SJSA1 (cell line): ENCODE measurements around the gene MARK3. TPM values are rescaled to one million over a fixed set of nuclear protein-coding genes. Genes with fewer than 3 reads are reported as not detected.
A peak's percentile ranks its signal among the peaks of the same experiment; 100 is the strongest.
"Not testable (repeated sequence)": the region's sequence is repeated elsewhere in the genome, so short reads cannot be mapped to it uniquely, and the experiment has no call there.

Experiments
- DNase-seq, 2 experiments: peaks; one replicate each; pipeline ENCODE4 v3.0.0-alpha.2; 2015 to 2020; ENCODE audit warnings: low spot score in 2 of 2, low read depth in 1 of 2
- H3K27ac ChIP-seq: fragments of 250-450 bp; sonication (Bioruptor Pico); 2 replicates; pipeline ENCODE4 v1.5.1; 2020; ENCODE audit warnings: mild to moderate bottlenecking, moderate library complexity
- H3K27me3 ChIP-seq: fragments of 250-450 bp; sonication (Bioruptor Pico); replicated peaks from 2 replicates; pipeline ENCODE4 v1.5.1; 2020; ENCODE audit warnings: mild to moderate bottlenecking, moderate library complexity
- H3K36me3 ChIP-seq: fragments of 250-450 bp; sonication (Bioruptor Pico); 2 replicates; pipeline ENCODE4 v1.5.1; 2020; ENCODE audit warnings: mild to moderate bottlenecking
- H3K4me1 ChIP-seq: fragments of 250-450 bp; sonication (Bioruptor Pico); replicated peaks from 2 replicates; pipeline ENCODE4 v1.6.1; 2021; ENCODE audit warnings: mild to moderate bottlenecking
- H3K4me3 ChIP-seq: fragments of 250-450 bp; sonication (Bioruptor Pico); 2 replicates; pipeline ENCODE4 v1.5.1; 2020; ENCODE audit warnings: mild to moderate bottlenecking
- H3K9me3 ChIP-seq: fragments of 250-450 bp; sonication (Bioruptor Pico); replicated peaks from 2 replicates; pipeline ENCODE4 v1.5.1; 2020; ENCODE audit warnings: mild to moderate bottlenecking
- total RNA-seq: library from RNA; depleted of rRNA; stranded (reverse); fragments of >200 nt; shearing (Covaris generic); gene quantifications from 2 replicates; pipeline ENCODE4 v1.2.3, GENCODE V29; 2014

MARK3 gene
- total RNA-seq, 1 experiment from 2014 or later = 53.2 TPM

- H3K27ac ChIP-seq, DNase-seq, H3K9me3 ChIP-seq, H3K4me3 ChIP-seq: not testable (repeated sequence)
- H3K36me3 ChIP-seq = peaks cover 11% of the 10 kb centered on the region
- H3K4me1 ChIP-seq = peaks cover 45% of the 10 kb centered on the region
- peaks cover 20% of the 10 kb centered on the region for H3K27me3 ChIP-seq
Observed at GRCh38 chr14:103525430-103526246, 140.4 kb downstream of the MARK3 start.

DNA sequence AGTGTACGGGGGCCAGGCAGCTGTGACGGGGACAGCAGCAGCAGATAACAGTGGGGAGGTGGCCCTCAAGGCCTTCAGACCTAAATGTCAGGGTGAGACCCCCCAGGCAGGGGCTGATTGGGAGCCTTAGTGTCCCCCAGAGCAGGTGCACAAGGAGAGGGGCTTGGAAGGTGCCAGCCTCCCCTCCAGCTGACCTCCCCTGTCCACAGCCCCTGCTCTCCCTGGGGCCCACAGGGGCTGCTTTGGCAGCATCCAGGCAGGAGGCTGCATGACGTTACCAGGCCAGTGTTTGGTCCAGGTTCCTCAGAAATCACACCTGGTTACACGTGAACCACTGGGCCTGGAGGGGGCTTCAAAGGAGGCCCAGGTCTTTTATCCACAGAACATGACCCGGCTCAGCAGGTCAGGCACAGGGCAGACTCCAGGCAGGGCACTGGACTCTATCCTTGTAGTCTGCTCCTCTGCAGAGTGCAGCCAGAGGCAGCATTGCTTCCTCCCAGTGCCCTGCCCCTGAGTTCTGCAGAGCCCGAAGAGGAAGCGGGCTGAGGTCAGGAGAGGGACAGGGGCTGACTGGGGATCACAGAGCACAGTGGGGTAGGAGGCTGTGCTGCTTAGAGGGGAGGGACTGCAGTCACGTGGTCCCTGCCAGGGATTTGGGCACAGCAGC lies 141.2 kb downstream of the MARK3 start:
- no peak overlapping the region for H3K4me3 ChIP-seq
- H3K36me3 ChIP-seq = peaks cover 17% of the 10 kb centered on the region
- peaks cover 37% of the 10 kb centered on the region for H3K4me1 ChIP-seq
- no peak for DNase-seq
- H3K27me3 ChIP-seq = peaks cover 20% of the 10 kb centered on the region
- no peaks in the 10 kb centered on the region for H3K9me3 ChIP-seq
- H3K27ac ChIP-seq = no peak overlapping the region

- peaks cover 17% of the 10 kb centered on the region for H3K36me3 ChIP-seq
- no peak overlapping the region for H3K27ac ChIP-seq
- no peak for DNase-seq
- no peak overlapping the region for H3K4me3 ChIP-seq
- H3K9me3 ChIP-seq = no peaks in the 10 kb centered on the region
- peaks cover 32% of the 10 kb centered on the region for H3K4me1 ChIP-seq
- peaks cover 16% of the 10 kb centered on the region for H3K27me3 ChIP-seq
Observed at GRCh38 chr14:103526914-103527248, 141.7 kb downstream of the MARK3 start.

- H3K4me3 ChIP-seq = no peak overlapping the region
- DNase-seq = no peak
- peaks cover 18% of the 10 kb centered on the region for H3K36me3 ChIP-seq
- H3K27ac ChIP-seq = no peak overlapping the region
- peaks cover 10% of the 10 kb centered on the region for H3K27me3 ChIP-seq
- no peaks in the 10 kb centered on the region for H3K9me3 ChIP-seq
- H3K4me1 ChIP-seq = peaks cover 25% of the 10 kb centered on the region
Observed at GRCh38 chr14:103527408-103528145, 142.4 kb downstream of the MARK3 start.

- H3K27me3 ChIP-seq = peaks cover 5% of the 10 kb centered on the region
- peaks cover 19% of the 10 kb centered on the region for H3K4me1 ChIP-seq
- peak overlapping the region; percentile 97 for H3K4me3 ChIP-seq
- no peak for DNase-seq
- peaks cover 23% of the 10 kb centered on the region for H3K36me3 ChIP-seq
- no peaks in the 10 kb centered on the region for H3K9me3 ChIP-seq
- H3K27ac ChIP-seq = no peak overlapping the region
Observed at GRCh38 chr14:103528146-103528586, 143.0 kb downstream of the MARK3 start.

GRCh38 chr14:103528587-103529382 lies 143.6 kb downstream of the MARK3 start, which contains the start of gene TRMT61A:
Gene TRMT61A, plus strand, starts transcription at chr14:103529196. Its CDS starts 783 bp downstream, at chr14:103529979.
- Histone ChIP-seq H3K36me3 (peaks cover 23% of the 10 kb centered on the region), H3K27ac (peak within 1 kb of the TSS; percentile 57), H3K27me3 (no peaks in the 10 kb centered on the region), H3K9me3 (no peaks in the 10 kb centered on the region), H3K4me1 (peaks cover 18% of the 10 kb centered on the region), H3K4me3 (peak within 1 kb of the TSS; percentile 97)
- peak; percentile 69 to 90 for DNase-seq

- Histone ChIP-seq H3K27ac (peak overlapping the region; percentile 57), H3K4me3 (peak overlapping the region; percentile 97), H3K4me1 (peaks cover 24% of the 10 kb centered on the region), H3K36me3 (peaks cover 32% of the 10 kb centered on the region), H3K9me3 (no peaks in the 10 kb centered on the region), H3K27me3 (no peaks in the 10 kb centered on the region)
- DNase-seq = no peak
Observed at GRCh38 chr14:103529383-103530365, 144.5 kb downstream of the MARK3 start.

DNA sequence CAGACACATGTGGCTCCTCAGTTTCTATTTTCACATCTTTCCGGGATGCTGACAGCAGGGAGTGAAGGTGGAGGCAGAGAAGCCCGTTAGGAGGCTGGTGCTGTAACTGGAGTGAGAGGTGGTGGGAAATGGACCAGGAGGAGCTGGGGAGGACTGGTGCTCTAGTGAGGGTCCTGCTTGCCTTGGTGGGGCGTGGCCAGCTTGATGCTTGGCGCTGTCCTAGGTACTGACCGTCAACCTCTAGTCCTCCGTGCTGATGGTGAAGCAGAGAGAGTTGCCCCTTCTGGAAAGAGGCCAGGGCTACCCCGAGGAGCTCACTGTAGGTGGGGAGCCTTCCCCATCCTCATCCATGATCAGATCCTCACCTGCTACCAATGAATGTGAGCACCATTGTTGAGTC lies 145.2 kb downstream of the MARK3 start:
- H3K27ac ChIP-seq = no peak overlapping the region
- DNase-seq = no peak
- H3K4me3 ChIP-seq = no peak overlapping the region; the same call in 1 of the 2 replicates
- no peaks in the 10 kb centered on the region for H3K9me3 ChIP-seq
- no peaks in the 10 kb centered on the region for H3K27me3 ChIP-seq
- H3K36me3 ChIP-seq = peaks cover 39% of the 10 kb centered on the region
- H3K4me1 ChIP-seq = peaks cover 31% of the 10 kb centered on the region

- Histone ChIP-seq H3K4me1 (peaks cover 32% of the 10 kb centered on the region), H3K4me3 (no peak overlapping the region), H3K36me3 (peaks cover 43% of the 10 kb centered on the region), H3K9me3 (no peaks in the 10 kb centered on the region), H3K27me3 (no peaks in the 10 kb centered on the region), H3K27ac (no peak overlapping the region)
- DNase-seq = no peak
Observed at GRCh38 chr14:103530831-103531230, 145.6 kb downstream of the MARK3 start.

- Histone ChIP-seq H3K9me3 (no peaks in the 10 kb centered on the region), H3K27me3 (no peaks in the 10 kb centered on the region), H3K36me3 (peaks cover 50% of the 10 kb centered on the region), H3K27ac (no peak overlapping the region), H3K4me1 (peaks cover 32% of the 10 kb centered on the region), H3K4me3 (no peak overlapping the region)
- no peak for DNase-seq
Observed at GRCh38 chr14:103531421-103532215, 146.4 kb downstream of the MARK3 start.

GRCh38 chr14:103532216-103533136 lies 147.3 kb downstream of the MARK3 start:
- no peaks in the 10 kb centered on the region for H3K9me3 ChIP-seq
- H3K4me3 ChIP-seq = no peak overlapping the region
- DNase-seq = no peak
- H3K4me1 ChIP-seq = peaks cover 38% of the 10 kb centered on the region
- H3K27ac ChIP-seq = no peak overlapping the region
- no peaks in the 10 kb centered on the region for H3K27me3 ChIP-seq
- H3K36me3 ChIP-seq = peaks cover 56% of the 10 kb centered on the region
